ENCODE measurements around the gene USP15.

DNA sequence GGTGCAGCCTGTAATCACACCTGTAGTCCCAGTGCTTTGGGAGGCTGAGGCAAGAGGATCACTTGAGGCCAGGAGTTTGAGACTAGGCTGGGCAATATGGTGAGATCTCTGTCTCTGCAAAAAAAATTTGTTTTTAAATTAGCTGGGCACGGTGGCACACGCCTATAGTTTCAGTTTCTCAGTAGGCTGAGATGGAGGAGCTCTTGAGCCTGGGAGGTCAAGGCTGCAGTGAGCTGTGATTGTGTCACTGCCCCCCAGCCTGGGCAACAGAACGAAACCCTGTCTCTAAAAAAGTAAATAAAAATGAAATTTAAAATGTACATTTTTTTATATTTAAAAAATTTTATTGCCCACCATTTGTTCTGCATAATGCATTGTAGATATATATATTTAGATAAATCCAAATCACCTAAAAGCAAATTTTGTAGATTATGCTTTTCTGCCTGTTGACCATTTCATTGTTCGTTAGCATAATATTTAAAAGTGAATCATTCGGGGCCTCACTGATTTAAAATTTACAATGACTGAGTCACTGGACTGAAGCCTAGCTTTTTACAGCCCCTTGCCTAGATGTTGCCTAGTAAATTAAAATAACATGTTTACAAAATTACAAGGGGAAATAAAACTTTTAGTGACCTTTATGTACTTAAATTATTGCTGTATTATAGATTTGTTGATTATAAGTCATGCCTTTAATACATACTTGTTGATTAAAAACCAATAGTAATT lies 87.9 kb downstream of the USP15 start:
- TF ChIP-seq, protein P1, sequence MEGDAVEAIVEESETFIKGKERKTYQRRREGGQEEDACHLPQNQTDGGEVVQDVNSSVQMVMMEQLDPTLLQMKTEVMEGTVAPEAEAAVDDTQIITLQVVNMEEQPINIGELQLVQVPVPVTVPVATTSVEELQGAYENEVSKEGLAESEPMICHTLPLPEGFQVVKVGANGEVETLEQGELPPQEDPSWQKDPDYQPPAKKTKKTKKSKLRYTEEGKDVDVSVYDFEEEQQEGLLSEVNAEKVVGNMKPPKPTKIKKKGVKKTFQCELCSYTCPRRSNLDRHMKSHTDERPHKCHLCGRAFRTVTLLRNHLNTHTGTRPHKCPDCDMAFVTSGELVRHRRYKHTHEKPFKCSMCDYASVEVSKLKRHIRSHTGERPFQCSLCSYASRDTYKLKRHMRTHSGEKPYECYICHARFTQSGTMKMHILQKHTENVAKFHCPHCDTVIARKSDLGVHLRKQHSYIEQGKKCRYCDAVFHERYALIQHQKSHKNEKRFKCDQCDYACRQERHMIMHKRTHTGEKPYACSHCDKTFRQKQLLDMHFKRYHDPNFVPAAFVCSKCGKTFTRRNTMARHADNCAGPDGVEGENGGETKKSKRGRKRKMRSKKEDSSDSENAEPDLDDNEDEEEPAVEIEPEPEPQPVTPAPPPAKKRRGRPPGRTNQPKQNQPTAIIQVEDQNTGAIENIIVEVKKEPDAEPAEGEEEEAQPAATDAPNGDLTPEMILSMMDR (conservative IDR thresholded peaks at IDR 0.05): no peak
- no peak for TF ChIP-seq EZH2 (IDR thresholded peaks at IDR 0.05; ENCODE audit: low read depth)

Data from PC-9 (cell line).